ENCODE results near the gene OR4D1. TPM values are rescaled to one million over a fixed set of nuclear protein-coding genes. Genes with fewer than 3 reads are reported as not detected.

Gene OR4D1
- total RNA-seq, 1 experiment from 2014 or later: not detected

- in situ Hi-C loops (cut with HindIII; ENCODE audit: low pct_unique_long_range_greater_than_20kb, low sequenced_read_pairs): no loop called here
- no peak for DNase-seq (ENCODE audit: low read depth, low spot score)
Observed at GRCh38 chr17:58184986-58185761, 37.0 kb downstream of the OR4D1 start.

GRCh38 chr17:58186591-58186990 is 38.4 kb downstream of the OR4D1 start:
- no peak for DNase-seq (ENCODE audit: low read depth, low spot score)
- in situ Hi-C loops (cut with HindIII; ENCODE audit: low pct_unique_long_range_greater_than_20kb, low sequenced_read_pairs): no loop called here

- no peak for DNase-seq (ENCODE audit: low read depth, low spot score)
- in situ Hi-C loops (cut with HindIII; ENCODE audit: low pct_unique_long_range_greater_than_20kb, low sequenced_read_pairs): no loop called here
Observed at GRCh38 chr17:58187063-58187462, 38.9 kb downstream of the OR4D1 start.

GRCh38 chr17:58187675-58188074 is 39.5 kb downstream of the OR4D1 start:
- in situ Hi-C loops (cut with HindIII; ENCODE audit: low pct_unique_long_range_greater_than_20kb, low sequenced_read_pairs): no loop called here
- no peak for DNase-seq (ENCODE audit: low read depth, low spot score)

GRCh38 chr17:58189436-58190146 is 41.4 kb downstream of the OR4D1 start:
- no peak for DNase-seq (ENCODE audit: low read depth, low spot score)
- in situ Hi-C loops (cut with HindIII; ENCODE audit: low pct_unique_long_range_greater_than_20kb, low sequenced_read_pairs): no loop called here

GRCh38 chr17:58191241-58191896 is 43.2 kb downstream of the OR4D1 start:
- in situ Hi-C loops (cut with HindIII; ENCODE audit: low pct_unique_long_range_greater_than_20kb, low sequenced_read_pairs): no loop called here

GRCh38 chr17:58192612-58193011 is 44.4 kb downstream of the OR4D1 start, which contains the start of gene EPX:
Gene EPX (plus strand): TSS chr17:58192726. CDS start chr17:58192847, 121 bp downstream.
- in situ Hi-C loops (cut with HindIII; ENCODE audit: low pct_unique_long_range_greater_than_20kb, low sequenced_read_pairs): no loop called here
- DNase-seq (ENCODE audit: low read depth, low spot score): no peak

More at GRCh38 chr17:58191241-58191896, 43.2 kb downstream of the OR4D1 start:
- DNase-seq (ENCODE audit: low read depth, low spot score): no peak

GRCh38 chr17:58193641-58194255 is 45.6 kb downstream of the OR4D1 start:
- peak; percentile 25 for DNase-seq (ENCODE audit: low read depth, low spot score)
- in situ Hi-C loops (cut with HindIII; ENCODE audit: low pct_unique_long_range_greater_than_20kb, low sequenced_read_pairs): no loop called here

GRCh38 chr17:58195518-58196123 is 47.4 kb downstream of the OR4D1 start:
- in situ Hi-C loops (cut with HindIII; ENCODE audit: low pct_unique_long_range_greater_than_20kb, low sequenced_read_pairs): no loop called here
- DNase-seq (ENCODE audit: low read depth, low spot score): no peak

GRCh38 chr17:58196610-58197009 is 48.4 kb downstream of the OR4D1 start:
- DNase-seq (ENCODE audit: low read depth, low spot score): no peak
- in situ Hi-C loops (cut with HindIII; ENCODE audit: low pct_unique_long_range_greater_than_20kb, low sequenced_read_pairs): no loop called here

GRCh38 chr17:58200024-58200633 is 51.9 kb downstream of the OR4D1 start:
- in situ Hi-C loops (cut with HindIII; ENCODE audit: low pct_unique_long_range_greater_than_20kb, low sequenced_read_pairs): no loop called here

GRCh38 chr17:58202859-58203258 is 54.7 kb downstream of the OR4D1 start:
- in situ Hi-C loops (cut with HindIII; ENCODE audit: low pct_unique_long_range_greater_than_20kb, low sequenced_read_pairs): no loop called here
- DNase-seq (ENCODE audit: low read depth, low spot score): no peak

More at GRCh38 chr17:58200024-58200633, 51.9 kb downstream of the OR4D1 start:
- DNase-seq (ENCODE audit: low read depth, low spot score): peak; percentile 92

GRCh38 chr17:58204796-58205195 is 56.6 kb downstream of the OR4D1 start:
- in situ Hi-C loops (cut with HindIII; ENCODE audit: low pct_unique_long_range_greater_than_20kb, low sequenced_read_pairs): no loop called here
- peak; percentile 51 for DNase-seq (ENCODE audit: low read depth, low spot score)

- in situ Hi-C loops (cut with HindIII; ENCODE audit: low pct_unique_long_range_greater_than_20kb, low sequenced_read_pairs): no loop called here
- no peak for DNase-seq (ENCODE audit: low read depth, low spot score)
Observed at GRCh38 chr17:58205936-58206335, 57.8 kb downstream of the OR4D1 start.

- in situ Hi-C loops (cut with HindIII; ENCODE audit: low pct_unique_long_range_greater_than_20kb, low sequenced_read_pairs): no loop called here
- DNase-seq (ENCODE audit: low read depth, low spot score): no peak
Observed at GRCh38 chr17:58207451-58207850, 59.3 kb downstream of the OR4D1 start.

GRCh38 chr17:58208344-58208743 is 60.2 kb downstream of the OR4D1 start:
- no peak for DNase-seq (ENCODE audit: low read depth, low spot score)
- in situ Hi-C loops (cut with HindIII; ENCODE audit: low pct_unique_long_range_greater_than_20kb, low sequenced_read_pairs): no loop called here
